HG03558 (cell line): ENCODE data around the gene HCFC2.
"Not testable (repeated sequence)": the region's sequence is repeated elsewhere in the genome, so short reads cannot be mapped to it uniquely, and the experiment has no call there.

Source experiments
- ATAC-seq: cut with Tn5 transposase; IDR thresholded peaks from one replicate; pipeline ENCODE4 v1.9.1; 2021; ENCODE audit warnings: moderate number of reproducible peaks; ENCODE audit not compliant: unreplicated experiment; ENCODE audit errors: extremely low read depth

HCFC2 gene

GRCh38 chr12:104064031-104064841 lies at the start of gene HCFC2:
Gene HCFC2, plus strand, starts transcription at chr12:104064531. Its CDS starts 30 bp downstream, at chr12:104064561.
- peak; percentile 62 for ATAC-seq

- not testable (repeated sequence) for ATAC-seq
These were observed 42.5 kb upstream of the HCFC2 start for GRCh38 chr12:104021862-104022261.

GRCh38 chr12:104022786-104023185 lies 41.5 kb upstream of the HCFC2 start:
- no peak for ATAC-seq

- no peak for ATAC-seq
These were observed 40.6 kb upstream of the HCFC2 start for GRCh38 chr12:104023710-104024109.

GRCh38 chr12:104024348-104024747 lies 40.0 kb upstream of the HCFC2 start:
- no peak for ATAC-seq

- ATAC-seq, result no peak
These were observed 38.6 kb upstream of the HCFC2 start for GRCh38 chr12:104025771-104026170.

- ATAC-seq, result no peak
These were observed 37.3 kb upstream of the HCFC2 start for GRCh38 chr12:104026841-104027599.

- ATAC-seq, result not testable (repeated sequence)
These were observed 33.7 kb upstream of the HCFC2 start for GRCh38 chr12:104030596-104030995.

- not testable (repeated sequence) for ATAC-seq
These were observed 28.2 kb upstream of the HCFC2 start for GRCh38 chr12:104036143-104036542.

- not testable (repeated sequence) for ATAC-seq
These were observed 24.6 kb upstream of the HCFC2 start for GRCh38 chr12:104039769-104040168.

GRCh38 chr12:104042580-104042979 lies 21.8 kb upstream of the HCFC2 start:
- ATAC-seq, result no peak

- ATAC-seq, result no peak
These were observed 20.2 kb upstream of the HCFC2 start for GRCh38 chr12:104044158-104044557.

- ATAC-seq, result no peak
These were observed 18.0 kb upstream of the HCFC2 start for GRCh38 chr12:104046306-104046705.

GRCh38 chr12:104048162-104048561 lies 16.2 kb upstream of the HCFC2 start:
- ATAC-seq, result no peak

GRCh38 chr12:104048811-104049210 lies 15.5 kb upstream of the HCFC2 start:
- no peak for ATAC-seq

- no peak for ATAC-seq
These were observed 14.9 kb upstream of the HCFC2 start for GRCh38 chr12:104049278-104049902.

GRCh38 chr12:104049903-104050356 lies 14.4 kb upstream of the HCFC2 start, which contains the start of gene GLT8D2:
Gene GLT8D2, minus strand, starts transcription at chr12:104050187. Its CDS starts 30,539 bp downstream, at chr12:104019648.
- ATAC-seq, result no peak

GRCh38 chr12:104050436-104050835 lies 13.9 kb upstream of the HCFC2 start:
- no peak for ATAC-seq

- ATAC-seq, result no peak
These were observed 9.5 kb upstream of the HCFC2 start for GRCh38 chr12:104054681-104055346.

GRCh38 chr12:104055686-104056388 lies 8.5 kb upstream of the HCFC2 start:
- ATAC-seq, result no peak
